Karpas-422 (cell line): ENCODE results near the gene EIF3F. TPM values are rescaled to one million over a fixed set of nuclear protein-coding genes. Genes with fewer than 3 reads are reported as not detected.

Experiments
- DNase-seq: peaks from one replicate; pipeline ENCODE4 v3.0.0-alpha.2; 2015
- H2AFZ ChIP-seq: fragments of 200-600 bp; sonication (generic); 2 replicates; pipeline ENCODE4 v1.6.1; 2014; ENCODE audit warnings: antibody characterized with exemption, low read length, mixed read lengths
- H3K27ac ChIP-seq: fragments of 200-600 bp; sonication (generic); 2 replicates; pipeline ENCODE4 v1.5.1; 2014; ENCODE audit warnings: mild to moderate bottlenecking, low read length, moderate library complexity
- H3K27me3 ChIP-seq: fragments of 200-600 bp; sonication (generic); 2 replicates; pipeline ENCODE4 v1.6.1; 2014; ENCODE audit warnings: low read length, mixed read lengths
- H3K36me3 ChIP-seq: fragments of 200-600 bp; sonication (generic); 2 replicates; pipeline ENCODE4 v1.6.1; 2014; ENCODE audit warnings: low read length, mixed read lengths; ENCODE audit not compliant: insufficient read depth
- H3K4me1 ChIP-seq: fragments of 200-600 bp; sonication (generic); 2 replicates; pipeline ENCODE4 v1.6.1; 2014; ENCODE audit warnings: mild to moderate bottlenecking, low read length, mixed read lengths
- H3K4me2 ChIP-seq: fragments of 200-600 bp; sonication (generic); 2 replicates; pipeline ENCODE4 v1.6.1; 2014; ENCODE audit warnings: low read length, low read depth, mild to moderate bottlenecking; ENCODE audit not compliant: poor library complexity, severe bottlenecking
- H3K4me3 ChIP-seq: fragments of 200-600 bp; sonication (generic); 2 replicates; pipeline ENCODE4 v1.5.1; 2014; ENCODE audit warnings: mild to moderate bottlenecking, antibody characterized with exemption, low read length, mixed read lengths
- H3K79me2 ChIP-seq: fragments of 200-600 bp; sonication (generic); 2 replicates; pipeline ENCODE4 v1.6.1; 2014; ENCODE audit warnings: mild to moderate bottlenecking, low read length, mixed read lengths
- H3K9ac ChIP-seq: fragments of 200-600 bp; sonication (generic); 2 replicates; pipeline ENCODE4 v1.6.0; 2014; ENCODE audit warnings: low read length
- H3K9me2 ChIP-seq: fragments of 200-600 bp; sonication (generic), shearing (Covaris generic); replicated peaks from 2 replicates; pipeline ENCODE4 v1.6.0; 2014; ENCODE audit warnings: mild to moderate bottlenecking, low read length, moderate library complexity; ENCODE audit not compliant: insufficient read depth
- H3K9me3 ChIP-seq: fragments of 300-700, 200-600 bp; sonication (generic); 2 replicates; pipeline ENCODE4 v1.6.1; 2014; ENCODE audit warnings: low read length, mixed read lengths
- H4K20me1 ChIP-seq: fragments of 200-600 bp; sonication (generic); 2 replicates; pipeline ENCODE4 v1.6.1; 2014; ENCODE audit warnings: mild to moderate bottlenecking, antibody characterized with exemption, low read length, low read depth; ENCODE audit not compliant: insufficient read depth
- total RNA-seq: library from RNA; depleted of rRNA; stranded (reverse); fragments of >200 nt; shearing (Covaris generic); gene quantifications from 2 replicates; pipeline ENCODE4 v1.2.3, GENCODE V29; 2014; ENCODE audit warnings: low replicate concordance

Gene EIF3F
- total RNA-seq, 1 experiment from 2014 or later, result 767 TPM

DNA sequence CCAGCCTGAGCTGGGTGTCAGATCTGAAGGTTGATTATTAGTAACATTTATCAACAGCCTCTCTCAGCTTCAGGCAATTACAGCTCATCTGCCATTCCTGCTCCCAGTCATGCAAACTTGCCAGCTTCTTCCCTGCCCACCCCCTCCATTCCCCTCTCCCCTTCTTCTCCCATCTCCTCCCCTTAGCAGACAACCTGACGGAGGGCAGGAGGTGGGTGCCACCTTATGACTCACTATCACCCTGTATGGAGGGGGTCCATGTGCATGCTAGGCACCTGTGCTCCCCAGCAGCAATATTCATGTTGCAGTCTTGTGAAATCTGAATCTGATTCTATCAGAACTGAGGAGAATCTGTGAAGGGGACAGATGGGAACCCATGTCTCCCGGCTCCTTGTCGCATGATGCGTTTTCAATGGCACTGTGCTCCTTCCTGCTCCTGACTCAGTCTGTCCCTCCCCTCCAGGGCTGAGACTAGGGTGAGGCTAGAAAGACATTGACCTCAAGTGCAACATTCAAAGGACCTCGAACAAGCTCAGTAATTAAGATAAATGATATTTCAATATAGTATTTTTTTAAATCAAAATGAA lies 47.6 kb downstream of the EIF3F start:
- H3K4me2 ChIP-seq, result no peak overlapping the region
- H2AFZ ChIP-seq, result no peak overlapping the region
- no peaks in the 10 kb centered on the region for H3K36me3 ChIP-seq
- H3K9me2 ChIP-seq, result no peaks in the 10 kb centered on the region
- H3K9ac ChIP-seq, result no peak overlapping the region
- no peaks in the 10 kb centered on the region for H3K4me1 ChIP-seq
- H3K27me3 ChIP-seq, result no peaks in the 10 kb centered on the region
- H4K20me1 ChIP-seq, result no peaks in the 10 kb centered on the region
- H3K79me2 ChIP-seq, result no peaks in the 10 kb centered on the region
- H3K9me3 ChIP-seq, result no peaks in the 10 kb centered on the region
- H3K4me3 ChIP-seq, result no peak overlapping the region
- no peak for DNase-seq
- no peak overlapping the region for H3K27ac ChIP-seq

DNA sequence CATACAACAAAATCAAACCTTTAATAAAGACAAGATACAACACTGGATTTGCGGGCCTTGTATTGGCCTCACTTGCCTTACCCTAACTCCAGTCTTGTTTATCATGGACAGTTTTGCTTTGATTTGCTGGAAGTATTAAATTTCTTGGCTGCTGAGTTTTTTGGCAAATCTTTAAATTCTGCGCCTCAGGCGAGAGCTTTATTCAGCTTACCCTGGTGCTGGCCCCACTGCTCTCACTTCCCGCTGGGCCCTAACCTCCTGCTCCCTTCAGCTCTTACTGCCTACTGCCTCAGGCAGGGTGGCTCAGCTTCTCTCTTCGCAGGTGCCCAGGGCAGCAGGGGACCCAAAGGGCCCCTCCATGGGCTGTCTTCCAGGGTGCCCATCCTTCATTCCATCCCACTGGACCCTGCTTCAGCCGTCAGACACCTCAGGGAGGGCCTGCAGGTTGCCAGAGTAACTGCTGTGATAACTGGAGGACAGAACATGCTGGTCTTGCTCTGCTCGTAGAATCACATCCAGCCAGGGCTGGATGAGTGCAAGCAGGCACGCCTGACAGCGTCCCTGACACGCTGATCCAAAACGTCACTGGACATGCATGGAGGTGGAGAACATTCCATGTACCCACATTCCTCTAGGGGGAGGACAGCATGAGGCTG lies 48.2 kb downstream of the EIF3F start:
- Histone ChIP-seq H3K79me2 (no peaks in the 10 kb centered on the region), H4K20me1 (no peaks in the 10 kb centered on the region), H2AFZ (no peak overlapping the region), H3K4me3 (no peak overlapping the region), H3K27ac (no peak overlapping the region), H3K9me3 (no peaks in the 10 kb centered on the region), H3K27me3 (no peaks in the 10 kb centered on the region), H3K4me1 (no peaks in the 10 kb centered on the region), H3K4me2 (no peak overlapping the region), H3K9ac (no peak overlapping the region), H3K9me2 (no peaks in the 10 kb centered on the region), H3K36me3 (no peaks in the 10 kb centered on the region)
- no peak for DNase-seq

DNA sequence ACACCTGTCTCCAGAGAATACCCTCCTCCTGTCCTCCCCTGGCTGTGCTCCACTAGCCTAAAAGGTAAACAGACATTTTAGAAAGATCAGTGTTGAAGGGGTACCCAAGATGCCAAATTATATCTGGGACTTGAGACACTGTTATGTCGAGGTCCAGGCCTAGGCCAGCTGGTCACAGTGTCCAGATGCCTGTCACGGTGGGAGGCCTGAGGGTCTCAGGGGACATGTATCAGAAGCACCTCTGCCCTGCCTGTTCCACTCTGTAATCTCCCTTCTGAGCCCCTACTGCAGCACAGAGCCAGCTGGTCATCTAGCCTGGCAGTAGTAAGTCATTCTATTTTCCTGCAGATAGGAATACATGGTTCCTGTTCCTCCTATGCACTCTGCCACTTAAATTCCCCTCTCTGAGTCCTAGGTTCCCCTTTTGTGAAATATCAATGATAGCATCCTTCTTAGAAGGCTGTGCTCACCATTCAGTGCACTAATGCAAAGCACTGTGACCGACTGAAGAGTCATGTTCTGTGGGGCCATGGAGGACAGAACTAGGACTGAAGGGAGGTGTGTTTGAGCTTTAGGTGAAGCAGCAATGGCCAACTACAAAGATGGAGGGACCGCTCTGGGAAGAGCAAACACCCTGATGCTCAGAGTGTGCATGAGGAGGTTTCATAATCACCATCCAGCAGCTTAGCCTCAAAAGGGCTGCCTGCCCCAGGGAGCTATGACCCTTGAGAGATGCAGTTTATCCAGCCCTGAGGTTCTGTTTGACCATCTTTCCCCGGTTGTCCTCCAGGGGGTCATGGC lies 49.1 kb downstream of the EIF3F start:
- Histone ChIP-seq H3K4me1 (no peaks in the 10 kb centered on the region), H3K27ac (no peak overlapping the region), H3K4me2 (no peak overlapping the region), H3K9me2 (no peaks in the 10 kb centered on the region), H4K20me1 (no peaks in the 10 kb centered on the region), H3K4me3 (no peak overlapping the region), H3K79me2 (no peaks in the 10 kb centered on the region), H3K9ac (no peak overlapping the region), H3K27me3 (no peaks in the 10 kb centered on the region), H3K36me3 (no peaks in the 10 kb centered on the region), H3K9me3 (no peaks in the 10 kb centered on the region), H2AFZ (no peak overlapping the region)
- DNase-seq, result no peak

DNA sequence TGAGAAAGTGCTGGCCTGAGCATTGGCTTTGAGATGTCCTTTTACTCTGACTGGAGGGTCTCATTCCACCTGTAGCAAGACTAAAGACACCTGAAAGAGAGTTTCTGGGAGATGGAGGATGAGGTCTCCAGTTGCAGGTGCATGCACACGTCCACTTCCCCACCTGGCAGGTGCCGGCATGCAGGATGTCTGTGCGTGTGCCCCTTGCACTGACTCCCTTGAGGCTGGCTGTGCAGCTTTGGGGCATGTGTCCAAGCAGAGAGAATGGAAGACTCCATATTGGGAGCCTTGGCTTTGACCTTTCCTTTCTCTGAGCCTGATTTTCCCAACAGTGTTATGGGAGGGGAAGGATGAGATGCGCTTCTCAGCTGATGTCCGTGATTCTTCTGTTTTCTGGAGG lies 49.8 kb downstream of the EIF3F start:
- H3K9ac ChIP-seq, result no peak overlapping the region
- H3K9me2 ChIP-seq, result no peaks in the 10 kb centered on the region
- no peaks in the 10 kb centered on the region for H4K20me1 ChIP-seq
- H3K27me3 ChIP-seq, result no peaks in the 10 kb centered on the region
- H3K9me3 ChIP-seq, result no peaks in the 10 kb centered on the region
- H3K4me1 ChIP-seq, result no peaks in the 10 kb centered on the region
- no peak overlapping the region for H2AFZ ChIP-seq
- H3K79me2 ChIP-seq, result no peaks in the 10 kb centered on the region
- DNase-seq, result no peak
- no peak overlapping the region for H3K4me3 ChIP-seq
- H3K4me2 ChIP-seq, result no peak overlapping the region
- no peak overlapping the region for H3K27ac ChIP-seq
- H3K36me3 ChIP-seq, result no peaks in the 10 kb centered on the region

DNA sequence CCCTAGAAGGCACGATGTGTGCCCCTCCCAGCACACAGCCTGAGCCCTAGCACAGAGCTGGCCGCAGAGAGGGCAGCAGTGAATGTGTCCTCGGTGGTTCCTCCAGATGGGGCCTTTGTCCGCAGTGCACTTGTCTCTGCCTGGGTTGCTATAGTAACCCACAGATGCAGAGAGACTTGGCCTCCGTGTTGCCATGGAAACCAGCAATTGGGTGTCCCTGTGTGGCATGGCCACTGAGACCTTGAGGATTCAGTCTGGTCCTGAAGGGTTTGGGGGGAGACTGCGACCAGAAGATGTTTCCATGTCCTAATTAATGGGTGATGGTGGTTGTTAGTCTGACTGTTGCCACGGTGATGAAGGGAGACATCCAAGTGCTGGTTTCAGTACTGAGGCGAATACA lies 51.3 kb downstream of the EIF3F start:
- no peak overlapping the region for H3K9ac ChIP-seq
- H3K27ac ChIP-seq, result no peak overlapping the region
- no peaks in the 10 kb centered on the region for H3K27me3 ChIP-seq
- H3K4me1 ChIP-seq, result no peaks in the 10 kb centered on the region
- no peak overlapping the region for H3K4me2 ChIP-seq
- H3K36me3 ChIP-seq, result no peaks in the 10 kb centered on the region
- no peak overlapping the region for H2AFZ ChIP-seq
- no peak overlapping the region for H3K4me3 ChIP-seq
- H3K9me2 ChIP-seq, result no peaks in the 10 kb centered on the region
- no peak for DNase-seq
- no peaks in the 10 kb centered on the region for H4K20me1 ChIP-seq
- H3K79me2 ChIP-seq, result no peaks in the 10 kb centered on the region
- no peaks in the 10 kb centered on the region for H3K9me3 ChIP-seq

DNA sequence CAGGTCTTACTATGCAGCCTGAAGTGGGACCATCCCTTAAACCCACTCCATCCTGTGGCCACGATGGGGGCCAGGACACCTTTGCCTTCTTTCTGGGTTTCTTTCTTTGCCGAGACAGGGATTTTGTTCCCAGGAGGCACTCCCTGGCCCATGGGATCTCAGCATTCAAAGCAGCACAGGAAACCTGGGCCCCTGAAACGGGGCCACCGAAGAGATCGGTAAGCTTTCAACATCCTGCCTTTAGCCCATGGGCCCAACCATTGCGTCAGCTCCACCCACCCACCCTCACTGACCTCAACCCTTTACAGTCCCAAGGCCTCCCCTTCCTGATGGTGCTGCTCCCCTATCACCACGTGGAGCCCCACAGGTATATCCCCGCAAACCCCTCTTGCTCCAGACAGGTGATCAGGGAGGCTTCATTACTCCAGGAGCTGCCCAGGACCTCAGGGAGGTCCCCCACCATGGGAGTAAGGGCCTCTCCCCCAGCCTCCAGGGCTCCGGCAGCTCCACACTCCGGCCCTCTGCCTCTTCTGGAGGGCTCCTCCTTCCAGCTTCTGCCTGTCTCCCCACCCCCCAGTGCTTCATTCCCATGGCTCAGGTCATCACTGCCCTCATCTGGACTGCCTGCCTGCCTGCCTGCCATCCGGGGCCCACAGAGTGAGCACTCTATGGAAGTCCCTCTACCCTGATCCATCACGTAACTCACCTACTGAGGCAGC lies 51.8 kb downstream of the EIF3F start:
- Histone ChIP-seq H3K9ac (no peak overlapping the region), H3K27me3 (no peaks in the 10 kb centered on the region), H3K9me2 (no peaks in the 10 kb centered on the region), H3K9me3 (no peaks in the 10 kb centered on the region), H3K4me3 (no peak overlapping the region), H3K4me1 (no peaks in the 10 kb centered on the region), H3K27ac (no peak overlapping the region), H3K79me2 (no peaks in the 10 kb centered on the region), H2AFZ (no peak overlapping the region), H4K20me1 (no peaks in the 10 kb centered on the region), H3K36me3 (no peaks in the 10 kb centered on the region), H3K4me2 (no peak overlapping the region)
- DNase-seq, result no peak

DNA sequence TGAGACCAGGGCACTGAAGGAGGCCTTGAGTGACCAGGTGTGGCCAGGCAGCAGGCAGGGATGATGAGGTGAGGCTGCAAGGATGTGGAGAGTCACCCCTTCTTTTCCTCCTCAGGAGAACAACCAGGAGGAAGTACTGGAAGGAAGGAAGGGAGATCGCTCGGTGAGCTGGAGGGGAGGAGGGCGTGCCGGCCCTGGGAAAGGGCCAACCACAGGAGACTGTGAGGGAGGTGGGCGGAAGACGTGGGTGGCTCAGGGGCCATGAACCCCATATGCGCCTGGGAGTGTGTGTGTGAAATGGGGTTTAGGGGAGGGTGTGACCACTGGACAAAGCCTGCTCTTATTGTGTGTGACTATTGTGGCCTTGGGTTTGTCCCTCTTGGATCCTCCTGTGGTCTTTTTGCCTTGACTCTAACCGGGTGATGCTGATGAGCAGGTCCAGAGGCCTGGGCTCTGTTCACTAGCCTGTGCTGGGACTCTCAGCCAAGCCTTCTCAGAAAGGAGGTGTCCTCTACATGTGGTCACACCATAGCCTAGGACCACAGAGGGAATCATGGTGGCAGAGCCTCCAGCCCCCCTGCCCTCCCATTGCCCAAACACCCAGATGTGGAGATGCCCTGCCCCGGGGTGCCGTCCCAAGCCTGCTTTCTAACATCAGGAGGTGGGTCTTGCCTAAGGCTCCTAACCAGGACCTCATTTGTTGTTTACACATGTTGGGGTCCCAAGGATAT lies 52.6 kb downstream of the EIF3F start:
- no peak for DNase-seq
- H3K9me3 ChIP-seq, result no peaks in the 10 kb centered on the region
- H3K4me3 ChIP-seq, result no peak overlapping the region
- no peaks in the 10 kb centered on the region for H3K4me1 ChIP-seq
- no peaks in the 10 kb centered on the region for H3K79me2 ChIP-seq
- H3K9ac ChIP-seq, result no peak overlapping the region
- no peaks in the 10 kb centered on the region for H4K20me1 ChIP-seq
- H3K36me3 ChIP-seq, result no peaks in the 10 kb centered on the region
- no peak overlapping the region for H3K4me2 ChIP-seq
- H3K27ac ChIP-seq, result no peak overlapping the region
- no peaks in the 10 kb centered on the region for H3K27me3 ChIP-seq
- H2AFZ ChIP-seq, result no peak overlapping the region
- no peaks in the 10 kb centered on the region for H3K9me2 ChIP-seq
